ENCODE results near the gene PSME1.

PSME1 gene

GRCh38 chr14:24155100-24155499 is 19.1 kb downstream of the PSME1 start:
- Histone ChIP-seq H3K4me3 (replicated peaks; ENCODE audit: insufficient read depth, low read length) (no peak overlapping the region), H3K27me3 (ENCODE audit: insufficient read depth, poor library complexity, severe bottlenecking) (no peaks in the 10 kb centered on the region), H3K27ac (replicated peaks) (no peak overlapping the region)
- no peak for TF ChIP-seq SPI1 (IDR thresholded peaks at IDR 0.05; ENCODE audit: borderline replicate concordance, low read depth)
- TF ChIP-seq REST (IDR thresholded peaks at IDR 0.05; ENCODE audit: insufficient replicate concordance, low read depth), result no peak
- TF ChIP-seq GABPA (IDR thresholded peaks at IDR 0.05; ENCODE audit: low read depth), result no peak
- no peak for TF ChIP-seq POLR2AphosphoS5 (IDR thresholded peaks at IDR 0.05; ENCODE audit: low read depth)
- TF ChIP-seq CTCF (IDR thresholded peaks at IDR 0.05; ENCODE audit: insufficient read depth, low read length), result no peak
- no peak for DNase-seq (ENCODE audit: low read depth in 1 of 2, low spot score in 1 of 2)

GRCh38 chr14:24156840-24157239 is 20.8 kb downstream of the PSME1 start:
- Histone ChIP-seq H3K4me3 (replicated peaks; ENCODE audit: insufficient read depth, low read length) (no peak overlapping the region), H3K27ac (replicated peaks) (no peak overlapping the region), H3K27me3 (ENCODE audit: insufficient read depth, poor library complexity, severe bottlenecking) (no peaks in the 10 kb centered on the region)
- TF ChIP-seq SPI1 (IDR thresholded peaks at IDR 0.05; ENCODE audit: borderline replicate concordance, low read depth) (no peak), GABPA (IDR thresholded peaks at IDR 0.05; ENCODE audit: low read depth) (no peak), POLR2AphosphoS5 (IDR thresholded peaks at IDR 0.05; ENCODE audit: low read depth) (no peak), REST (IDR thresholded peaks at IDR 0.05; ENCODE audit: insufficient replicate concordance, low read depth) (no peak), CTCF (IDR thresholded peaks at IDR 0.05; ENCODE audit: insufficient read depth, low read length) (no peak)
- no peak for DNase-seq (ENCODE audit: low read depth in 1 of 2, low spot score in 1 of 2)

GRCh38 chr14:24157331-24157730 is 21.3 kb downstream of the PSME1 start:
- no peak for TF ChIP-seq GABPA (IDR thresholded peaks at IDR 0.05; ENCODE audit: low read depth)
- TF ChIP-seq CTCF (IDR thresholded peaks at IDR 0.05; ENCODE audit: insufficient read depth, low read length), result no peak
- Histone ChIP-seq H3K27me3 (ENCODE audit: insufficient read depth, poor library complexity, severe bottlenecking) (no peaks in the 10 kb centered on the region), H3K27ac (replicated peaks) (no peak overlapping the region), H3K4me3 (replicated peaks; ENCODE audit: insufficient read depth, low read length) (no peak overlapping the region)
- no peak for DNase-seq (ENCODE audit: low read depth in 1 of 2, low spot score in 1 of 2)

DNA sequence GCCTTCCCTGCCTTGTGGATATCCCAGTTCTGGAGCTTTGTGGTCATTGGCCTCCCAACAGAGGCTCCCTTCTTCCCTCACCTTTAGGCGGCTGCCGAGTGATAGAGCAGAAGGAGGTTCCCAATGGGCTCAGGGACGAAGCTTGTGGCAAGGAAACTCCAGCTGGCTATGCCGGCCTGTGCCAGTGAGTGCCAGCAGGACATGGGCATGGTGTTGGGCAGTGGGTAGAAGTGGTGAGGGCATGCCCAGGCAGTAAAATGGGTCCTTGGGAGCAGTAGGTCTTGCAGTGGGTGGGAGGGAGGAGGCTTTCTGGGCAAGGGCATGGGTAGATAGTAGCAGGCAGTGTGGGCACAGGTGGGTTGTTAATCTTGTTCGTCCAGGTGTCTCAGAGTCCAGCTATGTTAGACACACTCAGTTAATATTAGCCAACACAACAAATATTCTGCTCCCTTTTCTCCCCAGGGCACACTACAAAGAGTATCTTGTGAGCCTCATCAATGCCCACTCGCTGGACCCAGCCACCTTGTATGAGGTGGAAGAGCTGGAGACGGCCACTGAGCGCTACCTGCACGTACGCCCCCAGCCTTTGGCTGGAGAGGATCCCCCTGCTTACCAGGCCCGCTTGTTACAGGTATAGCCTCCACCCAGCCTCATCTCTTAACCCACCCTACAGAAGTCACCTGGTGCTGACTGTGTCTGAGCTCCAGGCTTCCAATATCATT is 23.9 kb downstream of the PSME1 start:
- Histone ChIP-seq H3K27me3 (ENCODE audit: insufficient read depth, poor library complexity, severe bottlenecking) (no peaks in the 10 kb centered on the region), H3K4me3 (replicated peaks; ENCODE audit: insufficient read depth, low read length) (no peak overlapping the region), H3K27ac (replicated peaks) (no peak overlapping the region)
- no peak for DNase-seq (ENCODE audit: low read depth in 1 of 2, low spot score in 1 of 2)
- TF ChIP-seq POLR2AphosphoS5 (IDR thresholded peaks at IDR 0.05; ENCODE audit: low read depth), result no peak; the same call in 1 of the 2 replicates
- no peak for TF ChIP-seq CTCF (IDR thresholded peaks at IDR 0.05; ENCODE audit: insufficient read depth, low read length)
- no peak for TF ChIP-seq GABPA (IDR thresholded peaks at IDR 0.05; ENCODE audit: low read depth)
- no peak for TF ChIP-seq REST (IDR thresholded peaks at IDR 0.05; ENCODE audit: insufficient replicate concordance, low read depth)
- TF ChIP-seq SPI1 (IDR thresholded peaks at IDR 0.05; ENCODE audit: borderline replicate concordance, low read depth), result no peak
